Left lung (tissue), 10 donors: ENCODE data around the gene CHMP6. TPM values are rescaled to one million over a fixed set of nuclear protein-coding genes. Genes with fewer than 3 reads are reported as not detected.

ENCODE experiments used
- ATAC-seq: fragments of 200-7000 bp; cut with Tn5 transposase; one replicate; pipeline ENCODE4 v1.9.1; 2020; ENCODE audit warnings: moderate library complexity
- DNase-seq, 4 donors: peaks; one replicate each; pipeline ENCODE4 v3.0.0-alpha.2; 2013 to 2020
- H3K27ac ChIP-seq, 2 donors: fragments of 200-600 bp; sonication (generic) in 1 of 2; one replicate each; pipeline versions ENCODE4 v1.5.0 to v1.8.0; 2020 to 2021
- H3K27me3 ChIP-seq, 2 donors: fragments of 200-600 bp; sonication (generic) in 1 of 2; one replicate each; pipeline versions ENCODE4 v1.5.0 to v1.8.0; 2020 to 2021
- H3K36me3 ChIP-seq, 2 donors: fragments of 200-600 bp; sonication (generic) in 1 of 2; one replicate each; pipeline versions ENCODE4 v1.5.0 to v1.8.0; 2020 to 2021
- H3K4me1 ChIP-seq, 2 donors: fragments of 200-600 bp; one replicate each; pipeline ENCODE4 v1.8.0; 2021
- H3K4me3 ChIP-seq, 2 donors: fragments of 200-600 bp; sonication (generic) in 1 of 2; one replicate each; pipeline versions ENCODE4 v1.5.0 to v1.8.0; 2020 to 2021; ENCODE audit warnings: mild to moderate bottlenecking in 1 of 2
- H3K9me3 ChIP-seq, 2 donors: fragments of 200-600 bp; sonication (generic) in 1 of 2; one replicate each; pipeline versions ENCODE4 v1.5.0 to v1.8.0; 2020 to 2021
- intact Hi-C, 2 donors: fragments of 100-400 bp; cut with DNase I; formaldehyde crosslinking; loops; one replicate each; pipeline versions ENCODE4 v1.11.2 to v1.14.2; 2022
- polyA plus RNA-seq, 6 donors: library from polyadenylated mRNA; unstranded; fragments of 120-200 nt; gene quantifications; one replicate each; pipeline ENCODE4 v1.2.1, GENCODE V29; 2013; ENCODE audit not compliant: insufficient read length in 6 of 6
- total RNA-seq, 2 donors: library from RNA; stranded (reverse); fragmentation: NEBNext Ultra II Directional; extraction: Animal tissue kit (Norgen Biotek cat#: 25700); gene quantifications; one replicate each; pipeline ENCODE4 v1.2.1, GENCODE V29; 2021
- TF ChIP-seq, protein P1 (sequence below), 2 donors: fragments of 200-600 bp; sonication (generic) in 1 of 2; IDR thresholded peaks; one replicate each; pipeline versions ENCODE4 v1.5.0 to v1.8.0; 2021; ENCODE audit warnings: antibody characterized with exemption in 2 of 2
- donor health status: DM: no; HTN: yes; CAD: no.
- donor health status: DM: no; HTN: no; CAD: no.

The CHMP6 gene
- total and polyA plus RNA-seq, 8 donors: 24.1 to 32.7 (median 28.6) TPM

DNA sequence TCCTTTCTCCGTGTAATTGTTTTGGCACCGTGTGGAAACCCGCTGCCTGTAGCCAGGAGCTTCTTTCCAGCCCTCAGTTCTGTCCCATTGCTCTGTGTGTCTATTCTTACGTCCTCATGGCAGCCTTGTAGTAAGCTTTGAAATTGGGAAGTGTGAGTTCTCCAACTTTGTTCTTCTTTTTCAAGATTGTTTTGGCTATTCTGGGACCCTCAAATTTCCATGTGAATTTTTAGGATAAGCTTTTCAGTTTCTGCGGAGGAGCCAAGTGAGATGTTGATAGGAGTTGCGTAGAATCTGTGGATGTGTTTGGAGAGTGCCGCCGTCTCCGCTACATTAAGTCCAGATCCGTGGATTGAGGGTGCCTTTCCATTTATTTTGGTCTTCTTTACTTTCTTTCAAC lies 15.2 kb downstream of the CHMP6 start:
- Histone ChIP-seq H3K27ac (no peak overlapping the region), H3K4me1 (peaks cover 4 to 20% of the 10 kb centered on the region in 2 donors), H3K27me3 (peaks cover 22 to 50% of the 10 kb centered on the region in 2 donors), H3K9me3 (peaks cover 0 to 10% of the 10 kb centered on the region in 2 donors), H3K36me3 (no peaks in the 10 kb centered on the region), H3K4me3 (no peak overlapping the region)
- DNase-seq (no peak), ATAC-seq (no peak)
- TF ChIP-seq, protein P1, sequence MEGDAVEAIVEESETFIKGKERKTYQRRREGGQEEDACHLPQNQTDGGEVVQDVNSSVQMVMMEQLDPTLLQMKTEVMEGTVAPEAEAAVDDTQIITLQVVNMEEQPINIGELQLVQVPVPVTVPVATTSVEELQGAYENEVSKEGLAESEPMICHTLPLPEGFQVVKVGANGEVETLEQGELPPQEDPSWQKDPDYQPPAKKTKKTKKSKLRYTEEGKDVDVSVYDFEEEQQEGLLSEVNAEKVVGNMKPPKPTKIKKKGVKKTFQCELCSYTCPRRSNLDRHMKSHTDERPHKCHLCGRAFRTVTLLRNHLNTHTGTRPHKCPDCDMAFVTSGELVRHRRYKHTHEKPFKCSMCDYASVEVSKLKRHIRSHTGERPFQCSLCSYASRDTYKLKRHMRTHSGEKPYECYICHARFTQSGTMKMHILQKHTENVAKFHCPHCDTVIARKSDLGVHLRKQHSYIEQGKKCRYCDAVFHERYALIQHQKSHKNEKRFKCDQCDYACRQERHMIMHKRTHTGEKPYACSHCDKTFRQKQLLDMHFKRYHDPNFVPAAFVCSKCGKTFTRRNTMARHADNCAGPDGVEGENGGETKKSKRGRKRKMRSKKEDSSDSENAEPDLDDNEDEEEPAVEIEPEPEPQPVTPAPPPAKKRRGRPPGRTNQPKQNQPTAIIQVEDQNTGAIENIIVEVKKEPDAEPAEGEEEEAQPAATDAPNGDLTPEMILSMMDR (IDR thresholded peaks at IDR 0.05): no peak
- intact Hi-C loops: no loop called here

GRCh38 chr17:81008140-81008539 lies 16.5 kb downstream of the CHMP6 start:
- peaks cover 0 to 12% of the 10 kb centered on the region in 2 donors for H3K4me1 ChIP-seq
- peaks cover 16 to 37% of the 10 kb centered on the region in 2 donors for H3K27me3 ChIP-seq
- DNase-seq (peak in 1 of 4 donors; percentile 19), ATAC-seq (no peak)
- no peak overlapping the region for H3K4me3 ChIP-seq
- no peaks in the 10 kb centered on the region for H3K36me3 ChIP-seq
- TF ChIP-seq, protein P1 (IDR thresholded peaks at IDR 0.05): no peak
- H3K9me3 ChIP-seq: peaks cover 0 to 10% of the 10 kb centered on the region in 2 donors
- no peak overlapping the region for H3K27ac ChIP-seq
- intact Hi-C loops: no loop called here

DNA sequence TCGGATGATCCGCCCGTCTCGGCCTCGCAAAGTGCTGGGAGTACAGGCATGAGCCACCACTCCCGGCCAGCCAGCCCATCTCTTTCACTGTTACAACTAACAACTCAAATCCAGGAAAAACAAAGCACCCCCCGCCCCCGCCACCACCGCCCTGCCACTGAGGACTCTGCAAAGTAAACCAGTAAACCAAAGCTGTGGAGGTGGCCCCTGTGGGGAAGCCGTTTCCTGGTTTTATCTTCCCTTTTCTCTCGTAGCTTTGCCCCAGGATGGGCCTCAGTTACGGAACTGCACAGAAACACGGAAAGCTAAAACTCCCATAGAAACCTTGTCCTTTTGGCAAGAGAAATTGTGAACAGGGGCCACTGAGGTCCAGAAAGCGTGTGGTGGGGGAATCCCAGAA lies 17.5 kb downstream of the CHMP6 start:
- H3K27ac ChIP-seq: no peak overlapping the region
- peaks cover 0 to 10% of the 10 kb centered on the region in 2 donors for H3K9me3 ChIP-seq

GRCh38 chr17:81010935-81011334 lies 19.3 kb downstream of the CHMP6 start:
- H3K27me3 ChIP-seq: peaks cover 0 to 9% of the 10 kb centered on the region in 2 donors
- peaks cover 0 to 10% of the 10 kb centered on the region in 2 donors for H3K9me3 ChIP-seq
- intact Hi-C loops: no loop called here
- no peak overlapping the region for H3K27ac ChIP-seq
- TF ChIP-seq, protein P1 (IDR thresholded peaks at IDR 0.05): no peak
- ATAC-seq (no peak), DNase-seq (no peak)
- H3K36me3 ChIP-seq: no peaks in the 10 kb centered on the region
- no peaks in the 10 kb centered on the region for H3K4me1 ChIP-seq
- H3K4me3 ChIP-seq: no peak overlapping the region

More for the DNA sequence above, 17.5 kb downstream of the CHMP6 start:
- ATAC-seq (no peak), DNase-seq (peak in 1 of 4 donors; percentile 68)
- H3K4me3 ChIP-seq: no peak overlapping the region
- no peaks in the 10 kb centered on the region for H3K36me3 ChIP-seq
- H3K27me3 ChIP-seq: peaks cover 7 to 27% of the 10 kb centered on the region in 2 donors
- TF ChIP-seq, protein P1 (IDR thresholded peaks at IDR 0.05): no peak
- H3K4me1 ChIP-seq: peaks cover 0 to 6% of the 10 kb centered on the region in 2 donors
- intact Hi-C loops: no loop called here

DNA sequence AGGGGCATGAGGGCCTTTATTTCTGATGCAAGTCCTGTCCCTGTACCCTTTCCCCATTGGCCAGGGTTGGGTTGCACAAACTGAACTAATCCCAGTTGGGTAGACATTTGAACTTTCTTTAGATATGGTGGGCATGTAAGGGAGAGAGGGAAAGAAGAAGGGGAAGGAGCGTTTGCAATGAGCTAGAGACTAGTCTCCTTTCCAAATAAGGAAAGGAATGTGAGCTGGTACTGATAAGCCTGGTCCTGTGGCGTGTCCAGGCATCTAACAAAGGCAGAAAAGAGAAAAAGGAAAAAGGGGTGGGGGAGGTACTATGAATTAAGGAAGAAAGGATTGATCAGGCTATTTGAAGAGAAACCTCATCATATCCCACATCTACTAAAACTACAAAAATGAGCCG lies 20.3 kb downstream of the CHMP6 start:
- Histone ChIP-seq H3K9me3 (peaks cover 0 to 17% of the 10 kb centered on the region in 2 donors), H3K36me3 (no peaks in the 10 kb centered on the region), H3K4me3 (no peak overlapping the region), H3K27me3 (no peaks in the 10 kb centered on the region), H3K27ac (no peak overlapping the region), H3K4me1 (no peaks in the 10 kb centered on the region)
- intact Hi-C loops: no loop called here
- TF ChIP-seq, protein P1 (IDR thresholded peaks at IDR 0.05): no peak
- ATAC-seq (no peak), DNase-seq (no peak)
